GM12878 (cell line): ENCODE data around the gene SMAP1.

Experiments
- CHD2 ChIP-seq: IDR thresholded peaks from 2 replicates; pipeline ENCODE4 v1.6.1; 2011; ENCODE audit warnings: low read depth, low read length, improper control_type of control experiment, borderline replicate concordance
- EZH2 ChIP-seq: IDR thresholded peaks from 2 replicates; pipeline ENCODE4 v1.6.1; 2012; ENCODE audit warnings: low read depth, mild to moderate bottlenecking, control low read depth, inconsistent platforms, low read length, borderline replicate concordance; ENCODE audit not compliant: control insufficient read depth
- NFIC ChIP-seq: IDR thresholded peaks from 2 replicates; pipeline ENCODE4 v1.6.1; 2012; ENCODE audit warnings: low read depth, mild to moderate bottlenecking, inconsistent platforms, low read length, moderate library complexity
- PAX8 ChIP-seq: fragments of 450-650 bp; IDR thresholded peaks from 2 replicates; pipeline ENCODE4 v1.6.1; 2017; ENCODE audit warnings: mild to moderate bottlenecking, moderate library complexity
- RAD21 ChIP-seq: IDR thresholded peaks from 2 replicates; pipeline ENCODE4 v1.6.1; 2011; ENCODE audit warnings: mild to moderate bottlenecking, low read depth, low read length, moderate library complexity; ENCODE audit not compliant: insufficient read depth
- RBBP5 ChIP-seq: fragments of 200-600 bp; sonication (generic); conservative IDR thresholded peaks from 2 replicates; pipeline ENCODE4 v1.6.1; 2016
- TF ChIP-seq, protein P1 (sequence below), 3 experiments: IDR thresholded peaks in 2 of 3; conservative IDR thresholded peaks in 1 of 3; 2 replicates each; pipeline ENCODE4 v1.5.1; 2011; ENCODE audit warnings: low read depth in 3 of 3, low read length in 3 of 3, mild to moderate bottlenecking in 3 of 3, control low read depth in 2 of 3, moderate library complexity in 2 of 3, inconsistent platforms in 1 of 3, mixed read lengths in 1 of 3; ENCODE audit not compliant: control insufficient read depth in 2 of 3, insufficient read depth in 1 of 3; ENCODE audit errors: extremely low read depth in 1 of 3
- TF ChIP-seq, protein P2 (sequence below): IDR thresholded peaks from 2 replicates; pipeline ENCODE4 v1.6.1; 2011; ENCODE audit warnings: low read depth, mild to moderate bottlenecking, low read length, moderate library complexity, borderline replicate concordance; ENCODE audit errors: extremely low read depth
- TF ChIP-seq, protein P3 (sequence below): fragments of 450-650 bp; formaldehyde crosslinking; IDR thresholded peaks from 2 replicates; pipeline ENCODE4 v1.5.0; 2022; ENCODE audit warnings: mild to moderate bottlenecking, missing genetic modification characterization

DNA sequence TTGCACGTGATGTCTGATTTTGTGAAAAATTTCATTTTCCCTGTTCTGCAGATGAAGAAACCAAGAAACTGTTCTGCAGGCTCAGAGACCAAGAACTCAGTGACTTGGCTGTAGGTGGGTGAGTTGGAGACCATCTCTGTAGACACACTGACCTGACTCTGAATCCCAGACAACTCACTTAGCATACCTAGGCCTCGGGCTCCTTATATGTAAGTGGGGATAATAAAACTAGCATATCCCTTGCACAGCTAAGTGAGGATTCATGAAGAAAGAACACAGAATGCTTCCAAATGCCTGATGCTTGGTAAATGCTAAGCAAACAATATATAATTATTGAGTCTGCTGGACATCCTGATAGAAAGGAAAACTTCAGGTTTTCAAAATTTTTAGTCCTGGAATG lies 218.4 kb downstream of the SMAP1 start:
- TF ChIP-seq, protein P1, sequence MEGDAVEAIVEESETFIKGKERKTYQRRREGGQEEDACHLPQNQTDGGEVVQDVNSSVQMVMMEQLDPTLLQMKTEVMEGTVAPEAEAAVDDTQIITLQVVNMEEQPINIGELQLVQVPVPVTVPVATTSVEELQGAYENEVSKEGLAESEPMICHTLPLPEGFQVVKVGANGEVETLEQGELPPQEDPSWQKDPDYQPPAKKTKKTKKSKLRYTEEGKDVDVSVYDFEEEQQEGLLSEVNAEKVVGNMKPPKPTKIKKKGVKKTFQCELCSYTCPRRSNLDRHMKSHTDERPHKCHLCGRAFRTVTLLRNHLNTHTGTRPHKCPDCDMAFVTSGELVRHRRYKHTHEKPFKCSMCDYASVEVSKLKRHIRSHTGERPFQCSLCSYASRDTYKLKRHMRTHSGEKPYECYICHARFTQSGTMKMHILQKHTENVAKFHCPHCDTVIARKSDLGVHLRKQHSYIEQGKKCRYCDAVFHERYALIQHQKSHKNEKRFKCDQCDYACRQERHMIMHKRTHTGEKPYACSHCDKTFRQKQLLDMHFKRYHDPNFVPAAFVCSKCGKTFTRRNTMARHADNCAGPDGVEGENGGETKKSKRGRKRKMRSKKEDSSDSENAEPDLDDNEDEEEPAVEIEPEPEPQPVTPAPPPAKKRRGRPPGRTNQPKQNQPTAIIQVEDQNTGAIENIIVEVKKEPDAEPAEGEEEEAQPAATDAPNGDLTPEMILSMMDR (IDR thresholded peaks at IDR 0.05 in 2 of 3, conservative IDR thresholded peaks at IDR 0.05 in 1 of 3; ENCODE audit: control insufficient read depth in 2 of 3, extremely low read depth in 1 of 3, insufficient read depth in 1 of 3, low read depth in 3 of 3, low read length in 3 of 3), result no peak
- TF ChIP-seq CHD2 (no peak), RAD21 (no peak), RBBP5 (no peak), PAX8 (no peak), EZH2 (no peak), NFIC (no peak)
- TF ChIP-seq, protein P2, sequence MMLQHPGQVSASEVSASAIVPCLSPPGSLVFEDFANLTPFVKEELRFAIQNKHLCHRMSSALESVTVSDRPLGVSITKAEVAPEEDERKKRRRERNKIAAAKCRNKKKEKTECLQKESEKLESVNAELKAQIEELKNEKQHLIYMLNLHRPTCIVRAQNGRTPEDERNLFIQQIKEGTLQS, result no peak
- TF ChIP-seq, protein P3, sequence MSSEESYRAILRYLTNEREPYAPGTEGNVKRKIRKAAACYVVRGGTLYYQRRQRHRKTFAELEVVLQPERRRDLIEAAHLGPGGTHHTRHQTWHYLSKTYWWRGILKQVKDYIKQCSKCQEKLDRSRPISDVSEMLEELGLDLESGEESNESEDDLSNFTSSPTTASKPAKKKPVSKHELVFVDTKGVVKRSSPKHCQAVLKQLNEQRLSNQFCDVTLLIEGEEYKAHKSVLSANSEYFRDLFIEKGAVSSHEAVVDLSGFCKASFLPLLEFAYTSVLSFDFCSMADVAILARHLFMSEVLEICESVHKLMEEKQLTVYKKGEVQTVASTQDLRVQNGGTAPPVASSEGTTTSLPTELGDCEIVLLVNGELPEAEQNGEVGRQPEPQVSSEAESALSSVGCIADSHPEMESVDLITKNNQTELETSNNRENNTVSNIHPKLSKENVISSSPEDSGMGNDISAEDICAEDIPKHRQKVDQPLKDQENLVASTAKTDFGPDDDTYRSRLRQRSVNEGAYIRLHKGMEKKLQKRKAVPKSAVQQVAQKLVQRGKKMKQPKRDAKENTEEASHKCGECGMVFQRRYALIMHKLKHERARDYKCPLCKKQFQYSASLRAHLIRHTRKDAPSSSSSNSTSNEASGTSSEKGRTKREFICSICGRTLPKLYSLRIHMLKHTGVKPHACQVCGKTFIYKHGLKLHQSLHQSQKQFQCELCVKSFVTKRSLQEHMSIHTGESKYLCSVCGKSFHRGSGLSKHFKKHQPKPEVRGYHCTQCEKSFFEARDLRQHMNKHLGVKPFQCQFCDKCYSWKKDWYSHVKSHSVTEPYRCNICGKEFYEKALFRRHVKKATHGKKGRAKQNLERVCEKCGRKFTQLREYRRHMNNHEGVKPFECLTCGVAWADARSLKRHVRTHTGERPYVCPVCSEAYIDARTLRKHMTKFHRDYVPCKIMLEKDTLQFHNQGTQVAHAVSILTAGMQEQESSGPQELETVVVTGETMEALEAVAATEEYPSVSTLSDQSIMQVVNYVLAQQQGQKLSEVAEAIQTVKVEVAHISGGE (CRISPR knock-in tag), result no peak
